OCI-LY7 (cell line): ENCODE measurements around the gene MESD.

Experiments used
- CTCF ChIP-seq: fragments of 200-600 bp; sonication (generic); conservative IDR thresholded peaks from 2 replicates; pipeline ENCODE4 v1.5.1; 2014; ENCODE audit warnings: mild to moderate bottlenecking, antibody characterized with exemption, low read length, moderate library complexity, mixed read lengths
- EZH2phosphoT487 ChIP-seq: fragments of 200-600 bp; sonication (generic); IDR thresholded peaks from 2 replicates; pipeline ENCODE4 v1.6.1; 2018; ENCODE audit warnings: low read depth, borderline replicate concordance, mild to moderate bottlenecking, mixed run types, antibody characterized with exemption, low read length, moderate library complexity, mixed read lengths

GRCh38 chr15:80913541-80913940 is 76.1 kb downstream of the MESD start:
- TF ChIP-seq CTCF (no peak), EZH2phosphoT487 (no peak)
